Raji (cell line): ENCODE data around the gene STAC3.

Experiments
- POLR2A ChIP-seq: IDR thresholded peaks from 2 replicates; pipeline ENCODE4 v1.6.1; 2011; ENCODE audit warnings: low read depth, low read length, control low read depth; ENCODE audit not compliant: insufficient read depth

The STAC3 gene

DNA sequence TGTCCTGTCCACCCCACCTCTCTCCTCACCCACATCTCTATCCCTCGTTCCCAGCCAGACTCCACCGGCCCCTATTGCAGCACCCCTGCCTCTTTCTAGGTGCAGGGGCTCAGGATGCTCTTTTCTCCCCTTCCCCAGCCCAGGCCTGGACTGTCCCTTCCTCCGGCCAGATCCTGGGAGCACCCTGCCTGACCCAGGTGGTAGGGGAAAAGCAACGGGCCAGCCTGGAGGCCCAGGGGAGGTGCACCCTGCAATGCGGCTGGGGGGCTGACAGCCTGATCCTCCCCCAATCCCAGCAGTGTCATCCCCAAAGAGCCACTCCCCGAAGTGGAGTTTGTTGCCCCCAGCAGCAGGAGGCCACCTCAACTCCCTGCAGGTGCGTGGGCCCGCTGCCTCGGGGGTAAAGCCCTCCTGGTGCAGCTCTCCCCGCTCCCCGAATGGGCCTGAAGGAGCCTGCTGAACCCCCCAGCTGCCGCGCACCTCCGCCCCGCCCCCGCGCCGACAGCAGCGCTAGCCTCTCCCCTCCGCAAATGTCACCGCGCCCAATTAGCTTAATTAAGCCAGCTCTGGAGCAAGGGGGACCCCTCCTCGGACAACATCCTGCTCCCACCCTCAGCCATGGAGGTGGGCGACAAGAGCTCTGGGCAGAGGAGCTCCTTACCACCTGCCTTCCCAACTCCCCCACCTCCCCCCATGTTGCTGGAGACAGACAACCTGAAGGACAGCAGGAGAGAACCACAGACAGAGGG is 29.6 kb downstream of the STAC3 start:
- no peak for TF ChIP-seq POLR2A

DNA sequence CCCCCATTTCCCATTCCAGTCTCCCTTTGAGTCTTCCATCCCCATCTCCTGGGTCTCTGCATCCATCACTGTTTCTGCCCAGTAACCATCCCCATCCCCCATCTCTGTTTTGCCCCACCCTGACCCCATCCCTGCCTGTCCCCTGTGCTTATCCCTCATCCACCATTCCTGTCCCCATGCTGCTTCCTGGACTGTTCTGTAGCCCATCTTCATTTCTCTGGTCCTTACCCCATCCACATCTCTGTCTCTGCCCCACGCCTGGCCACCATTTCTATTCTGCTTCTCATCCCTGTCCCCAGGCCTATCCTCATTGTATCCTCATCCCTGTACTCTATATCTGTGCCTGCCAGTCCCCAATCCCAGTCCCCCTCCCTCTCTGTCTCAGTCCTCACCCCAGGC is 30.2 kb downstream of the STAC3 start:
- TF ChIP-seq POLR2A: no peak

DNA sequence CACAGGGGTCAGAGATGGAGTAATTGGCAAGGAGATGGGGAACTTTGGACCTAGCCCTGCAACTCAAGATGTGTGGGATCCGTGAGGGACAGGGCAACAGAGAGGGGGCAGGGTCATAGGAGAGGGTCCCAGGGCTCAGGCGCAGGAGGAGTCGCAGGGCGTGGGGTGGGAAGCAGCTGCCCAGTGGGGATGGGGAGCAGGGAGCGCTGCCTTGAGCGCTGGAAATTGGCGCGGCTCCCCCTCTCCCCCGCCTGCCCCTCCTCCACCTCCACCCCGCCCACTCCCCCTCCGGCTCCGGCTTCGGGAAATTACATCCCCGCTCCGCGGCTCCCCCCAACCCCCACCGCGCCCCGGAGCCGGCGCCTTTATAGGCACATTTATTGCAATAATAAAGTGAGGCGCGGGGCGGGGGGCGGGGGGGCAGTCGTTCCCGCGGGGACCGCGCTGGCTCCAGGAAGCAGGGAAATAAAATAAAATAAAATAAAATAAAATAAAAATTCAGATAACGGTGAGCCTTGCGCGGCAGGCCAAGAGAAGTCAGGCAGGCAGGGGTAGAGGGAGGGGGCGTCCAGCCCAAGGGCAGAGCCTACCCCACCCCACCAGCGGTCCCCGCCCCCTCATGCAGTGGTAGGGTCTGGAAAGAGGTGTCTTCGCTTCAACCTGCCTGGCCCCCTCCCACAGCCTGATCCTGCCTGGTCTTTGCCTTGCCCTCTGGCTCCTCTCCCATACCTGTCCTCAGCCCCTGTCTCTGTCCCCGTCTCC is 30.8 kb downstream of the STAC3 start:
- no peak for TF ChIP-seq POLR2A

DNA sequence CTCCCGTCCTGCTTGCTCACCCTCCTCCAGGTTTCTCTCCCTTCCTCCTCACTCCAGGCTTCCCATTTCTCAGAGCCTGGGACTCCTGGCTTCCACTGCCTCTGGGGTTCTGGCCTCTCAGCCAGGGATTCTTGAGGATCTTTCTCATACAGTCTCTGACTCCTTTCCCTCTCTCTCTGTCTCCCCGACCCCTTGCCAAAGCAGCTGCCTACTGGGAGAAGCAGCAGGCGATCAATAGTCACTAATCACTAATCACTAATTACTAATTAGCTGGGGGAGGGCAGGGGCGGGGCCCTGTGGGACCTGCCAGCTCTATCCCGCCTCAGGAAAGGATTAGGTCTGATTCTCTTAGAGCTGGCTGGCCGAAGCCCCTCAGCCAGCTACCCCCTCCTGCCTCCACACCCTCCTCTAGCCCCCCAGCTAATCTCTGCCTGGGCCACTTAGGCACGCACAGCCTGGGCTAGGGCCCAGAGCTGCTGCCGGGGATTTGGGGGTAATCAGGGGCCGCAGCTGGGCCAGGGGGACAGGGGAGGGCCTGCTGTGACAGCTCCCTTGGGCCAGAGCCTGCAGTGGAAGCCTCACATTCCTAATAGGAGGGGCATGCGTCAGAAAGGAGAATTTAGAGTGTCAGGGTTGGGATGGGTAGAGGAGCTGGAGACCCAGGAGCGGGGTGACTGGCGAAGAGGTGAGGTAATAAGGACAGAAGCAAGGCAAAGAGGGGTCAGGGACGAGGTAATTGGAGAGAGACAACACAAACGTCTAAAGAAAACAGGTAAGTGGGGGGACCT is 31.6 kb downstream of the STAC3 start:
- no peak for TF ChIP-seq POLR2A

DNA sequence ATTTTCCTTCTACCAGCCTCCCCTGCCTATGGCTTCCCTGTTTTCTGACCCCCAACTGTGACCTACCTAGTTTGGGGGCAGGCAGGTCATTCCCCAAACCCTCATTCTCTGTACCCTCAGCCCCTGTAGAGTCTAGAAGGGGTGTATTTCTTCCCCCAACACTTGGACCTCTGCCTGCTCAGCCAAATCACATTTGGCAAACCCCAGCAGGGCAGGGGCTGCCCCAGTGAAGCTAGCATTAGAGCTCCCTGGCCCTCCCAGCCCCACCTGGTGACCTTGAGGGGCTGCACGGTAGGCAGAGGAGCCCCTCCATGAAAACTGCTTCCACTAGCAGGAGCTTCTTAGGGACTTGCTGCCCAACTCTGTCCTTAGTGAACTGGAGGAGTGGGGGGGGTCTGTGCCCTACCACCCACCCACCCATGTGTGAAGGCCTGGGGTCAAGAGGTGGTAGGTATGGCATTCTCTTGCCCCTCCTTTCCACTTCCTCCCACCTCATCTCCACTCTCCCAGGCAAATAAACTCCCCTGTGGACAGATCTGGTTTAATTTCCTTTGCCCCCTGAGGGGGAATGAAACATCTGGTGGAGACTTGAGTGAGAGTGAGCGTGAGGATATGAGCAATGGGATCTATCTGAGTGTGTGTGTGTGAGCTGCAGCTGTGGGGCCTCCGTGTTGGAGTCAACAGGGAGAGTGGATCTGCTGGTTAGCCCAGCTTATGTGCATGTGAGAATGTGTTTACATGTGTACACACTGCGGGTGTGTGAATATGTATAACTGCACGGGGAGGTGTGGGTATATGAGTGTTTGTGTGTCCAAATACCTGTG is 32.7 kb downstream of the STAC3 start:
- TF ChIP-seq POLR2A: no peak

DNA sequence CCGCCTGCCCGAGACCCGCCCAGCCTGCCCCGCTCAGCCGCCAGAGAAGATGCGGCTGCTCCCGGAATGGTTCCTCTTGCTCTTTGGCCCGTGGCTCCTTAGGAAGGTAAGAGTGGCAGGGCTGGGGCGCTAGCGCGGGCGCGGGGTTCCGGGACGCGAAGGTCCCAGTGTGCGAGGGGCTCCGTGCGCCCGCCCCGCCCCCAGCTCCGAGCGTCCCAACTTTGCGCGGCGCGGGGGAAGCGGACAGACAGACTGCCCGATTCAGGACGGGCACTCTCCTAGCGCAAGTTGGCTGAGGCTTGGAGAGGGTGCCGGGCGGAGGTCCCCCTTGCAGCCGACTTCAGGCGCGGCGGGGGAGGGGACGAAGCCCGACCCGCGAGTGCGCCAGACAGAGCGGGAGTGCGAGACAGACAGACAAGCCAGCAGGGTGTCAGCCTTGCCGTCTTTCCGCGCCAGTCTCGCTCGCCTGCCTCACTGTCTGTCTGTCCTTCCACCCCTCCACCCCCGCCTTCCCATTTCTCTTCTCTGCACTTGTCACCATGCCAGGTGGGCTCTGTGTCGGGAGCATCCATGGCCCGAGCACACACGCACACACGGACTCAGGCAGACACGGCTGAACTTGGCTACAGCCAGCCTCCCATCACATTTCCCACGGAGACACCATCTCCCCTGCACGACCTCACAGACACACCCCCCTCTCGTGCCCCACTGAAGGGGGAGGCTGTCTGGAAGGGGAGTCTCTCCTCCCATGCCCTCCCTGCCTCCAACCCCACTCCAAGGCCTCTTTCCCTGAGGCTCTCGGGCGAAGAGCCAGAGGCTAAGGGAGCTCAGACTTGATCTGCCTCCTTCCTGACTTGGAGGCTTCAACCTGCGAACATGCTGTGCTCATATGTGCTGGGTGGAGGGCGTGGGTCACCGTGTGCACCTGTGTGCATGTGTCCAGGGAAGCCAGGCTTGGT is 33.8 kb downstream of the STAC3 start:
- TF ChIP-seq POLR2A: no peak

DNA sequence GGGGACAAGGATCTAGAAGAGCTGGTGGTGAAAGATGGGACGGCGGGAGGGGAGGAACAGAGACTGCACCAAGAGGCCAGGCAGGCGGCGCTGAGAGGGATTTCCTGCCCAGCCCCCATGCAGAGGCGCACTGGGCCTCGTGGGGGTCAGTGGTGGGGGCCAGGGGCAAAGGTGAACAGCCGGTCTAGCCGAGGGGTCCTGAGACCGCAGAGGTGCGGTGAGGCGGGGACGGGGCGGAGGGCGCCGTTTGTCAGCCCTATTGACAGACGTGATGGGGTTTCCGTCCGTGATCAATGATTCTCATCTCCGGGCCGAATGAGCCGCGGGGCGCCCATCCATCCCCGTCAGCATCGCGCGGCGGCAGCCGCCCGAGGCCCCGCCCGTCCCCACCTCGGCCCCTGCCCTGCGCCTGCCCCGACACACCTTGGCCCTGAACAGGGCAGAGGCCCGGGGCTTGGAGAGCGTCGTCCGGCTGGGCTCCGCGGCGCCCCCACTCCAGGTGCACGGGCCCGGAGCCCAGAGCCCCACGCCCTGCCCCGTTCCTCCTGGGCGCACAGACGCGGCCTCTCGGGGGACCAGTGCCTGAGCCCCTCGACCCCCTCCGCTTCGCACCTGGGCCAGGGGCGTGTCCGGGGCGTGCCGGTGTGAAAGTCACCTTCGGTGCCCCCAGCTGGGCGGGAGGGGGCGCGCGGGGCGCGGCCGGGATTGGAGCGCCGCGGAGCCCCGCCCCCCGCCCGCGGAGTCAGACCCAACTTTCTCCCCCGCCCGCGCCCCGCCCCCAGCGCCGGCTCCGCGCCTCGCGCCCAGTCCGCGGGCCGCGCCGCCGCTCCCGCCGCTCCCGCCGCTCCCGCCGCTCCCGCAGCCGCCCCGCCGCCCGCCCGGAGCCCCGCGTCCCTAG is 34.7 kb downstream of the STAC3 start, which contains the start of gene NXPH4:
TSS of gene NXPH4 (plus strand) at position 781 of the 898 bp plus-strand sequence. CDS start 176 bp downstream, outside the sequence.
- TF ChIP-seq POLR2A: no peak

DNA sequence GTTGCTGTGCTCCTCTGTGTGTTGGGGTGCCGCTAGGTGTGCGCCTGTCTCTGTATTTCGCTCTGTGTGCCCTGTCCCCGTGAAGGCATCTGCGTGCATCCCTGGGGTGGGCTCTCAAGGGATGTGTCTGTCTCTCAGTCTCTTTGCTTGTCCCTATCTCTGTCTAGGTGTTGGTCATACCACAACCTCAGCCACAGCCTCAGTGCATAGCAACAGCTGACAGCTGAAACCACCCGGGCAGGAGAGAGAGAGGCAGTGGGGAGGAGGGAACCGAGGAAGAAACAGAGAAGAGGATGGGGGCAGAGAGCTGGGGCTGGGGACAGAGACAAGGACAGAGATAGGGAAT is 35.3 kb downstream of the STAC3 start:
- TF ChIP-seq POLR2A: no peak

DNA sequence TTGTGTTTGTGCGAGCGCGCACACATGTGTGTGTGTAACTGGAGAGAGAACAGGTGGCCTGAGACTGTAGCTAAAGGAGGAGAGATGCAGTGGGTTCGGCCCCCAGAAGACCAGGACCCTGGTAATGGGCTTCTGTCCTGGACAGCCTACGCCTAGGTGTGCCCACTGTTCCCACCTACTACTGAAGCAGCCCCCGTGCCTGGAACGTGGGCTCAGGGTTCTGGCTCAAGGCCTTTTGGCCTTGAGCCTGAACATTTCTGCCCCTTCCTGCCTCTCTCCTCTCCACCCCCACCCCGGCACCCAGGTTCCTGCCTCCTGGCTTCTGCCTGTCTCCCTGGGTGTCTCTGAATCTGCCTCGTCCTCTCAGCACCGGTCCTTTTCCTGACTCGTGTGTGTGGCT is 35.9 kb downstream of the STAC3 start:
- no peak for TF ChIP-seq POLR2A

DNA sequence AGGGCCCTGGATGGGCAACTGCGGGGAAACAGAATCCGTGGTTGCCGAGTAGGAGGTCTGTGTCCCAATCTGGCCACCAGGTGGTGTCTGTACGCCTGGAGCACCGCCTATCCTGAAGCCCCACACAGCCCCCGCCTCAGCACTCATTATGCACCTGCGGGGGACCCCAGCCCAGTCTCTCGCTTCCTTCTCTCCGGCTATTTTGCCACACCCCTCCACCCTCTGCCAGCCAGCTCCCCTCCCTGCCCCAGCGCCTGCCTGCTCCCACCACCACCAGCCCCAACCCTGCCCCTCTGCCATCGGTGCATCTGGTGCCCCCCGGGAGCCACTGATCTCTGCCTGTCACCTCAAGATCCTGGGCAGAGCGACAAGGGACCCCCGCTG is 36.6 kb downstream of the STAC3 start:
- TF ChIP-seq POLR2A: no peak

DNA sequence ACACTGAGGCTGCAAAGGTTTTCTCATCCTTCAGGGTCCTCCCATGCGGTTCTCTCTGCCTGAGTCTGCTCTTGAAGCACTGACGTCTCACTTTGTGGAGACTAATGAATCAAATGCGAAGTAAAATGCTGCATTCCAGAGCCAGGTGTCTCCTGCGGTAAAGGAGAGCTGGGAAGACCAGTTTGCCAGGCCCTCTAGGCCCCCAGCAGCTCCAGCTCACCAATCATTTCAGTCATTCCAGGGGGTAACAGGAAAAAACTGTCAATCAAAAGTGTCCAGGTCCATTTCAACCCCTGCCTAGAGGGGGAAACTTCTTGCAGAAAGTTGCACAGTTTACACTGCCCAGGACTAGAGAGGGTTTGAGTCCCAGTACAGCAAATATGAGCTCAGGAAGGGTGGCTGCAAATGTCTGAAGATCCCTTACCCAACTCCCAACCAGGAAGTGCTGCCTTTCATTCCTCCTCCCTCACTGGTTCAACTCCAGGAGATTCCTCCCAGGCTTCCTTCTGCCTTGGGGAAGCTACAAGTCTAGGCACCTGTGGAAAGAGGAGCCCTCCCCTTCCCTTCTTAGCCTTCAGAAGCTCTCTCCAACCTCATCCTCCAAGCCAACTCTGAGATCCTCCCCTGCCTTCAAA is 37.1 kb downstream of the STAC3 start:
- TF ChIP-seq POLR2A: no peak

DNA sequence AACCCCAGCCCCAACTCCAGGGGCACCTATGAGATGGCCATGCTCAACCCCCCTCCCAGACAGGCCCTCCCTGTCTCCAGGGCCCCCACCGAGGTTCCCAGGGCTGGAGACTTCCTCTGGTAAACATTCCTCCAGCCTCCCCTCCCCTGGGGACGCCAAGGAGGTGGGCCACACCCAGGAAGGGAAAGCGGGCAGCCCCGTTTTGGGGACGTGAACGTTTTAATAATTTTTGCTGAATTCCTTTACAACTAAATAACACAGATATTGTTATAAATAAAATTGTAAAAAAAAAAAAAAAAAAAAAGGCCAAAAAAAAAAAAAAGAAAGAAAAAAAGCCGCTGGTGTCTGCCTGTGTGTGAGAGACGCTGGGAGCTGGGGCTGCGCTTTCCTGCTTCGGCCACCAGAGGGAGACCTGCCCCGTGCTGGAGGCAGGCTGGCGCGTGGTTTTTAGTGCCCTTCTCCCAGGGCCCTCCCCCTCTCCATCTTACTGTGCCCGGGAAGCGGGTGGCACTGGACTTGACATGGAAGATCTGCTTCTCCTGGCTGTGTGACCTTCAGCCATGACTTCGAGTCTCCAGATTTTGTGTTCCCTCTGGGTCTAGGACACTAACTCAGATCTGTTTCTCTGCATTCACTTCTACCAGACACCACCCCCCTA is 37.8 kb downstream of the STAC3 start:
- TF ChIP-seq POLR2A: 0 out of 2 replicates have a peak, but pooled peaks have one; percentile 32
